OCI-LY7 (cell line): ENCODE data around the gene PALLD.

Experiments used
- EZH2phosphoT487 ChIP-seq: fragments of 200-600 bp; sonication (generic); IDR thresholded peaks from 2 replicates; pipeline ENCODE4 v1.6.1; 2018; ENCODE audit warnings: low read depth, borderline replicate concordance, mild to moderate bottlenecking, mixed run types, antibody characterized with exemption, low read length, moderate library complexity, mixed read lengths
- TF ChIP-seq, protein P1 (sequence below): fragments of 200-600 bp; sonication (generic); conservative IDR thresholded peaks from 2 replicates; pipeline ENCODE4 v1.5.1; 2014; ENCODE audit warnings: mild to moderate bottlenecking, antibody characterized with exemption, low read length, moderate library complexity, mixed read lengths

DNA sequence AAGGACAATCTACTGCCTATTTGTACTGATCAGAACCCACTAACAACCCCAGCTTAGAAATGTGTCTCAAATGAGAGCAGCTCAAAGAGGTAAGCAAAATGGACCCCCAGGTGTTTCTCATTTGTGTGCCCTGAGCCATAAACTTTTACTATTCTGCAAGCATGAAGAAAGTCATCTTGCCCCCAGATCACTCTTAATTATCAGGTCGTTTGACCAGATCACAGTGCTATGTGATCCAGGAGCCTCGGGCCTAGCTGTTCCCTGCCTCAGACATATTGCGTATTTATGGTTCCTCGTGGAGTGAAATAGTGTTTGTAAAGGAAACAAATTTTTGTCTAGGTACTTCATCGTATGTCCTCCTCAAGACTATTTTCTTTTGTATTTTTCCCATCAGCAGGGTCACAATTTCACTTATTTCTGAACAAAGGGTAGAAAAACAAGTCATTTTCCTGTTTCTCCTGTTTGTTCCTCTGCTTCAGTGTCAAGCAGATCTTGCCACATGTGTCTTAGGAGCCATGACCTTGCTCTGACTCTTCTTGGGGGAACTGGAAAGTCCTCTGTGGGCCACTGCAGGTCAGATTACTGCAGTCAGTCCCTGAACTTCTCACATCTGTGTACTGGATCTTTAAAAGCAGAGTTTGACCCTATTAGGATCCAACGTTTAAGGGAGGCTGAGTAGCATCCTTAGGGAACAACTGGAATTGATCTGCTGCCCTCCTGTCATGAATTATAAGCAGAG is 194.9 kb downstream of the PALLD start:
- TF ChIP-seq, protein P1, sequence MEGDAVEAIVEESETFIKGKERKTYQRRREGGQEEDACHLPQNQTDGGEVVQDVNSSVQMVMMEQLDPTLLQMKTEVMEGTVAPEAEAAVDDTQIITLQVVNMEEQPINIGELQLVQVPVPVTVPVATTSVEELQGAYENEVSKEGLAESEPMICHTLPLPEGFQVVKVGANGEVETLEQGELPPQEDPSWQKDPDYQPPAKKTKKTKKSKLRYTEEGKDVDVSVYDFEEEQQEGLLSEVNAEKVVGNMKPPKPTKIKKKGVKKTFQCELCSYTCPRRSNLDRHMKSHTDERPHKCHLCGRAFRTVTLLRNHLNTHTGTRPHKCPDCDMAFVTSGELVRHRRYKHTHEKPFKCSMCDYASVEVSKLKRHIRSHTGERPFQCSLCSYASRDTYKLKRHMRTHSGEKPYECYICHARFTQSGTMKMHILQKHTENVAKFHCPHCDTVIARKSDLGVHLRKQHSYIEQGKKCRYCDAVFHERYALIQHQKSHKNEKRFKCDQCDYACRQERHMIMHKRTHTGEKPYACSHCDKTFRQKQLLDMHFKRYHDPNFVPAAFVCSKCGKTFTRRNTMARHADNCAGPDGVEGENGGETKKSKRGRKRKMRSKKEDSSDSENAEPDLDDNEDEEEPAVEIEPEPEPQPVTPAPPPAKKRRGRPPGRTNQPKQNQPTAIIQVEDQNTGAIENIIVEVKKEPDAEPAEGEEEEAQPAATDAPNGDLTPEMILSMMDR = no peak
- TF ChIP-seq EZH2phosphoT487 = no peak
